ELF-1 (cell line): Measurements from ENCODE around the gene ADAM33.

ENCODE experiments used
- DNase-seq: peaks from one replicate; pipeline ENCODE4 v3.0.0-alpha.2; 2016; ENCODE audit warnings: low read depth, low spot score

ADAM33 gene

GRCh38 chr20:3689978-3690377 lies 8.2 kb upstream of the ADAM33 start:
- no peak for DNase-seq

- DNase-seq: no peak
These were observed 5.8 kb upstream of the ADAM33 start for GRCh38 chr20:3687655-3688054.

GRCh38 chr20:3686867-3687321 lies 5.1 kb upstream of the ADAM33 start:
- DNase-seq: no peak

GRCh38 chr20:3686421-3686820 lies 4.6 kb upstream of the ADAM33 start:
- DNase-seq: no peak

- no peak for DNase-seq
These were observed 3.5 kb upstream of the ADAM33 start for GRCh38 chr20:3685341-3685740.

- DNase-seq: no peak
These were observed 369 bp downstream of the ADAM33 start for GRCh38 chr20:3681352-3681930.

- peak; percentile 30 for DNase-seq
These were observed 984 bp downstream of the ADAM33 start for GRCh38 chr20:3680701-3681351.

- DNase-seq: peak; percentile 89
These were observed 1.8 kb downstream of the ADAM33 start for GRCh38 chr20:3679749-3680700.

GRCh38 chr20:3678856-3679720 lies 2.7 kb downstream of the ADAM33 start:
- no peak for DNase-seq

- no peak for DNase-seq
These were observed 3.6 kb downstream of the ADAM33 start for GRCh38 chr20:3678198-3678597.

GRCh38 chr20:3677733-3678132 lies 4.1 kb downstream of the ADAM33 start:
- no peak for DNase-seq

- no peak for DNase-seq
These were observed 6.6 kb downstream of the ADAM33 start for GRCh38 chr20:3674995-3675900.

GRCh38 chr20:3674447-3674846 lies 7.4 kb downstream of the ADAM33 start:
- no peak for DNase-seq

- no peak for DNase-seq
These were observed 8.4 kb downstream of the ADAM33 start for GRCh38 chr20:3673221-3674070.

GRCh38 chr20:3672547-3673171 lies 9.2 kb downstream of the ADAM33 start:
- no peak for DNase-seq

- DNase-seq: no peak
These were observed 9.7 kb downstream of the ADAM33 start for GRCh38 chr20:3671986-3672546.

GRCh38 chr20:3670945-3671344 lies 10.9 kb downstream of the ADAM33 start:
- no peak for DNase-seq

- no peak for DNase-seq
These were observed 11.3 kb downstream of the ADAM33 start for GRCh38 chr20:3670511-3670910.
